Lung (tissue), 12 donors: ENCODE data around the gene FILIP1L. TPM values are rescaled to one million over a fixed set of nuclear protein-coding genes. Genes with fewer than 3 reads are reported as not detected.

Experiments used
- ATAC-seq: fragments of 200-7000 bp; cut with Tn5 transposase; one replicate; pipeline ENCODE4 v1.9.1; 2020; ENCODE audit warnings: moderate number of reproducible peaks; ENCODE audit not compliant: insufficient read depth, low FRiP score
- DNase-seq, 3 donors: peaks; one replicate each; pipeline ENCODE4 v3.0.0-alpha.2; 2013 to 2017
- H3K27ac ChIP-seq, 2 donors: one replicate each; pipeline ENCODE4 v1.5.1; 2013; ENCODE audit warnings: mild to moderate bottlenecking in 2 of 2, moderate library complexity in 2 of 2, control low read depth in 1 of 2, inconsistent platforms in 1 of 2, low read depth in 1 of 2, low read length in 1 of 2
- H3K27me3 ChIP-seq, 3 donors: one replicate each; pipeline ENCODE4 v1.5.1; 2013; ENCODE audit warnings: low read length in 2 of 3; ENCODE audit not compliant: control insufficient read depth in 3 of 3, insufficient read depth in 3 of 3
- H3K36me3 ChIP-seq, 4 donors: one replicate each; pipeline ENCODE4 v1.5.1; 2013; ENCODE audit warnings: low read length in 4 of 4, mild to moderate bottlenecking in 1 of 4, moderate library complexity in 1 of 4; ENCODE audit not compliant: control insufficient read depth in 4 of 4, insufficient read depth in 4 of 4
- H3K4me1 ChIP-seq, 5 donors: one replicate each; pipeline ENCODE4 v1.5.1; 2013; ENCODE audit warnings: low read length in 5 of 5, mild to moderate bottlenecking in 2 of 5, moderate library complexity in 1 of 5; ENCODE audit not compliant: control insufficient read depth in 5 of 5, insufficient read depth in 5 of 5
- H3K4me3 ChIP-seq: one replicate; pipeline ENCODE4 v1.5.1; 2013; ENCODE audit warnings: mild to moderate bottlenecking, control low read depth, moderate library complexity
- H3K9ac ChIP-seq, 2 donors: one replicate each; pipeline ENCODE4 v1.5.1; 2013; ENCODE audit warnings: low read length in 2 of 2, control low read depth in 1 of 2; ENCODE audit not compliant: insufficient read depth in 1 of 2
- H3K9me3 ChIP-seq, 4 donors: one replicate each; pipeline ENCODE4 v1.5.1; 2013; ENCODE audit warnings: low read length in 3 of 4, mild to moderate bottlenecking in 1 of 4, moderate library complexity in 1 of 4; ENCODE audit not compliant: control insufficient read depth in 4 of 4, insufficient read depth in 3 of 4
- WGBS, 2 donors: extraction: QIAGEN DNeasy Blood & Tissue Kit; methylation state at CpG; one replicate each; pipeline ENCODE4 v1.1.7; 2013; 5-methylcytosine and 5-hydroxymethylcytosine counted together
- polyA plus RNA-seq, 2 donors: library from polyadenylated mRNA; stranded (reverse); fragments of 200-250 nt; gene quantifications; one replicate each; pipeline ENCODE4 v1.2.1, GENCODE V29; 2013
- total RNA-seq, 2 donors: library from RNA; depleted of rRNA in 1 of 2; stranded (reverse); fragments of >200 nt in 1 of 2; gene quantifications; one replicate each; pipeline ENCODE4 v1.2.1, GENCODE V29; 2014 to 2021
- TF ChIP-seq, protein P1 (sequence below): IDR thresholded peaks from 2 replicates; pipeline ENCODE4 v1.5.1; 2012; ENCODE audit warnings: mild to moderate bottlenecking; ENCODE audit errors: control extremely low read depth, extremely low read depth
- donor health status: control.
- donor health status: control.
- donor health status: Bipolar disorder and iron deficiency.
- donor health status: healthy.
- donor health status: DM: yes; HTN: yes; CAD: no.

Gene FILIP1L
- total and polyA plus RNA-seq, 4 donors: 8.3 to 27.8 (median 22.5) TPM

DNA sequence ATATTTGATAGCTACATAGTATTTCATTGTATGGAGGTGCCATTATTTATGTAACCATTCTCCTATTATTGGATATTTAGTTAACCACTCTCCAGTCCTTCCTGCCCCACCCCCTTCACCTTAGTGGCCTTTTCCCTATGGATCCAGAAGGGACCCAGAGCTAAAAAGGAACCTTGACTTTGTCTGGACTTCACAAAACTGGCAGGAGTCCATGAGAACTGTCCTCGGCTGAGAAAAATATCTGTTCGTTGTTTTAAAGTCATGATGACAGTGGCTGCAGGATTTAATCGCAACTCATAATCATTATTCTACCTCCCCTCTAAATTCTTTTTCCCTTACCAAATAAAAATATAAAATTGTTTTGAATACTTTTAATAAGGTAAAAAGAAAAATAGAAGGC is 166.9 kb downstream of the FILIP1L start:
- no peak for ATAC-seq
- H3K27ac ChIP-seq: no peak overlapping the region

DNA sequence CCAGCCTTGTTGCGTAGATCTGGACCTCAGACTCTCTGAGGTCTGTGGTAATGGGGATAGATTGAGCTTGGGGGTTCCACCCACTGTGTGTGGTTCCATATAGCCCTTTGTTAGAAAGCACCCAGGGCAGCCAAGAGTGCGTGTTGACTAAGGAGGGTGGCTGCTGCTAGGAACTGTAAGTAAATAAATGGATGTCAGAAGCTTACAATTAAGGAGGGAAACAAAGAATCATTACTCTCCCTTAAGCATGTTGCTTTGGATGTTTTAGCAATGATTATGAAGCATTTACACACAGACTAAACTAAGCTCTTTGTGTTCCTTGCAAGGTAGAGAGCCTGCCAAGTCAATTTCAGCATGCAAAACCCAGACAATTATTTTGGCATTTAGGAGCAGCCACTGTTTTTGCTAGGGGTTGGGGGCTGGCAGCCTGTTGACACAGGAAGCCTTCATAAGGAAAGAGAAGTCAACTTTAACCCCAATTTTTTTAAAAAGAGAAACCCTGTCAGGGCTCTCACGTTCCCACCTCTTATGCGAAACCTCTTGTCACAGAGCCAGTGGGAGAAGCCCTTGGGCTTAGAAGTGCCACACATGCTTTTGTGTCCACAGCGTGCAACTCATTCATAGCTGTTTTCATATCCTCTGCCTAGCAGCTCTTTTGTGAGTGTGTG is 168.8 kb downstream of the FILIP1L start:
- H3K4me1 ChIP-seq: peaks cover 3 to 32% (median 18%) of the 10 kb centered on the region in 5 donors
- no peak for ATAC-seq
- H3K4me3 ChIP-seq: no peak overlapping the region
- H3K9ac ChIP-seq: peak overlapping the region in 1 of 2 donors; percentile 37
- peak; percentile 24 to 76 (median 64) for DNase-seq
- H3K27me3 ChIP-seq: no peaks in the 10 kb centered on the region
- no peaks in the 10 kb centered on the region for H3K9me3 ChIP-seq
- TF ChIP-seq, protein P1, sequence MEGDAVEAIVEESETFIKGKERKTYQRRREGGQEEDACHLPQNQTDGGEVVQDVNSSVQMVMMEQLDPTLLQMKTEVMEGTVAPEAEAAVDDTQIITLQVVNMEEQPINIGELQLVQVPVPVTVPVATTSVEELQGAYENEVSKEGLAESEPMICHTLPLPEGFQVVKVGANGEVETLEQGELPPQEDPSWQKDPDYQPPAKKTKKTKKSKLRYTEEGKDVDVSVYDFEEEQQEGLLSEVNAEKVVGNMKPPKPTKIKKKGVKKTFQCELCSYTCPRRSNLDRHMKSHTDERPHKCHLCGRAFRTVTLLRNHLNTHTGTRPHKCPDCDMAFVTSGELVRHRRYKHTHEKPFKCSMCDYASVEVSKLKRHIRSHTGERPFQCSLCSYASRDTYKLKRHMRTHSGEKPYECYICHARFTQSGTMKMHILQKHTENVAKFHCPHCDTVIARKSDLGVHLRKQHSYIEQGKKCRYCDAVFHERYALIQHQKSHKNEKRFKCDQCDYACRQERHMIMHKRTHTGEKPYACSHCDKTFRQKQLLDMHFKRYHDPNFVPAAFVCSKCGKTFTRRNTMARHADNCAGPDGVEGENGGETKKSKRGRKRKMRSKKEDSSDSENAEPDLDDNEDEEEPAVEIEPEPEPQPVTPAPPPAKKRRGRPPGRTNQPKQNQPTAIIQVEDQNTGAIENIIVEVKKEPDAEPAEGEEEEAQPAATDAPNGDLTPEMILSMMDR: no peak
- H3K36me3 ChIP-seq: no peaks in the 10 kb centered on the region
- H3K27ac ChIP-seq: peak overlapping the region in 1 of 2 donors; percentile 13
- WGBS, 2 donors: 52 to 63% methylated on average over 5 of the region's 5 CpGs

More for the DNA sequence above, 166.9 kb downstream of the FILIP1L start:
- Histone ChIP-seq H3K4me1 (peaks cover 4 to 32% (median 18%) of the 10 kb centered on the region in 5 donors), H3K4me3 (no peak overlapping the region), H3K27me3 (no peaks in the 10 kb centered on the region), H3K9me3 (no peaks in the 10 kb centered on the region), H3K36me3 (no peaks in the 10 kb centered on the region), H3K9ac (no peak overlapping the region)
- DNase-seq: no peak
- TF ChIP-seq, protein P1: no peak
- WGBS, 2 donors: 83 to 87% methylated on average over 3 of the region's 3 CpGs

DNA sequence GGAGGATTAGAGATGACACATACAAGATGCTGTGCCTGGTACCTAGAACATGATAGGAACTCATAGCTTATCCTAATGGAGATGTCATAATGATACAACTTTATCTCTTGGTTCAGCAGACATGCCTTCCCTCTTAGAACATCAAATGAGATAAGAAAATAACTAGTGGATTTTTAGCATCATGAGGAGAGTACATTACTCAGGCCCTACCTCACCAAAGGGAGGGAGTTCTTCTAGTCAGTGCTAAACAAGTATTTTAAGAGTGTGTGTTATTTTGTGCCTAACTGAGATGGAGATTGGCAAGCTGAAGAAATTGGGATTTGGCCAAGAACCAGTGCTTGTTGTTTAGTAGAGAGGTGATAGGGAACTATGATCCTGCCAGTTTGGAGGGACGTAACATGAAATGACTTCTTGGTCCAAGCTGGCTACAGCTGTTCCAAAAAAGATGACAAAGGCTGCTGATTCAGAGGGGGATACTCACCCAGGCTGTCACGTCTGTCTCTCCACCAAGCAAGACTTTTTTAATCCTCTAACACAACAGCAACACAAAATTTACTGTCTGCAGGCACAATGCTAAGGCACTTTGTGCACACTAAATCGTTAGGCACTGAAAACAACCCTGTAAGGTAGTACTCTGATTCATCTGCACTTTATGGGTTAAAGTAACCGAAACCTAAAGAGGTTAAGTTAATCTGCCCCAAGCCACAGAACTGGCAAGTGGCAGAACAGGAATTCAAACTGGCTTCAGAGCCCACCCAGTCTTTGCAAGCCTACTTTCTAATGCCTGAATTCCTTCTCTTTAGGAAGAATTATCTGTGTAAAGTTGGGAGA is 170.2 kb downstream of the FILIP1L start:
- H3K36me3 ChIP-seq: no peaks in the 10 kb centered on the region
- H3K9me3 ChIP-seq: no peaks in the 10 kb centered on the region
- DNase-seq (peak; percentile 34 to 76 (median 73)), ATAC-seq (no peak)
- peak overlapping the region in 1 of 2 donors; percentile 86 for H3K27ac ChIP-seq
- peak overlapping the region in 1 of 2 donors; percentile 26 for H3K9ac ChIP-seq
- WGBS, 2 donors: 67 to 80% methylated on average over 4 of the region's 4 CpGs
- no peak overlapping the region for H3K4me3 ChIP-seq
- TF ChIP-seq, protein P1: no peak
- H3K27me3 ChIP-seq: no peaks in the 10 kb centered on the region
- H3K4me1 ChIP-seq: peaks cover 3 to 32% (median 18%) of the 10 kb centered on the region in 5 donors
